Mononuclear cell (primary cell): ENCODE measurements around the gene TLR8. TPM values are rescaled to one million over a fixed set of nuclear protein-coding genes. Genes with fewer than 3 reads are reported as not detected.

Source experiments
- H3K27me3 ChIP-seq: 2 replicates; pipeline ENCODE4 v1.6.0; 2011; ENCODE audit warnings: low read length, control low read depth; ENCODE audit not compliant: insufficient read depth
- H3K4me1 ChIP-seq: 2 replicates; pipeline ENCODE4 v1.5.1; 2011; ENCODE audit warnings: mild to moderate bottlenecking, low read length, control low read depth; ENCODE audit not compliant: insufficient read depth
- H3K4me3 ChIP-seq: 2 replicates; pipeline ENCODE4 v1.5.1; 2011; ENCODE audit warnings: mild to moderate bottlenecking, low read length, moderate library complexity
- H3K9me3 ChIP-seq: 2 replicates; pipeline ENCODE4 v1.5.1; 2011; ENCODE audit warnings: low read depth, mild to moderate bottlenecking, control low read depth, low read length
- total RNA-seq: library from RNA; depleted of rRNA; stranded (reverse); fragments of >200 nt; gene quantifications from one replicate; pipeline ENCODE4 v1.2.3, GENCODE V29; 2012

TLR8 gene
- total RNA-seq, 1 donor: 18.4 TPM

GRCh38 chrX:12890467-12890866 lies 16.0 kb upstream of the TLR8 start:
- H3K4me3 ChIP-seq: no peak overlapping the region
- no peaks in the 10 kb centered on the region for H3K27me3 ChIP-seq
- H3K9me3 ChIP-seq: no peaks in the 10 kb centered on the region
- H3K4me1 ChIP-seq: peaks cover 43% of the 10 kb centered on the region

GRCh38 chrX:12891171-12891570 lies 15.2 kb upstream of the TLR8 start:
- Histone ChIP-seq H3K9me3 (no peaks in the 10 kb centered on the region), H3K4me1 (peaks cover 48% of the 10 kb centered on the region), H3K27me3 (no peaks in the 10 kb centered on the region), H3K4me3 (no peak overlapping the region)

- Histone ChIP-seq H3K9me3 (no peaks in the 10 kb centered on the region), H3K4me1 (peaks cover 54% of the 10 kb centered on the region), H3K4me3 (no peak overlapping the region), H3K27me3 (no peaks in the 10 kb centered on the region)
These were observed 14.4 kb upstream of the TLR8 start for GRCh38 chrX:12891915-12892506.

- peaks cover 61% of the 10 kb centered on the region for H3K4me1 ChIP-seq
These were observed 13.7 kb upstream of the TLR8 start for GRCh38 chrX:12892716-12893115.

GRCh38 chrX:12894074-12895030 lies 12.1 kb upstream of the TLR8 start:
- H3K4me1 ChIP-seq: peaks cover 67% of the 10 kb centered on the region
- H3K9me3 ChIP-seq: no peaks in the 10 kb centered on the region
- H3K4me3 ChIP-seq: no peak overlapping the region
- no peaks in the 10 kb centered on the region for H3K27me3 ChIP-seq

More at GRCh38 chrX:12892716-12893115, 13.7 kb upstream of the TLR8 start:
- Histone ChIP-seq H3K27me3 (no peaks in the 10 kb centered on the region), H3K9me3 (no peaks in the 10 kb centered on the region), H3K4me3 (no peak overlapping the region)

- H3K4me1 ChIP-seq: peaks cover 57% of the 10 kb centered on the region
- H3K9me3 ChIP-seq: no peaks in the 10 kb centered on the region
- H3K4me3 ChIP-seq: no peak overlapping the region
- H3K27me3 ChIP-seq: no peaks in the 10 kb centered on the region
These were observed 10.6 kb upstream of the TLR8 start for GRCh38 chrX:12895866-12896265.

GRCh38 chrX:12896935-12897334 lies 9.5 kb upstream of the TLR8 start:
- Histone ChIP-seq H3K27me3 (no peaks in the 10 kb centered on the region), H3K9me3 (no peaks in the 10 kb centered on the region), H3K4me1 (peaks cover 56% of the 10 kb centered on the region), H3K4me3 (no peak overlapping the region)

GRCh38 chrX:12898073-12898472 lies 8.3 kb upstream of the TLR8 start:
- H3K4me1 ChIP-seq: peaks cover 46% of the 10 kb centered on the region
- no peaks in the 10 kb centered on the region for H3K9me3 ChIP-seq
- H3K4me3 ChIP-seq: no peak overlapping the region
- H3K27me3 ChIP-seq: no peaks in the 10 kb centered on the region

GRCh38 chrX:12899506-12899905 lies 6.9 kb upstream of the TLR8 start:
- H3K4me3 ChIP-seq: no peak overlapping the region
- no peaks in the 10 kb centered on the region for H3K9me3 ChIP-seq
- peaks cover 47% of the 10 kb centered on the region for H3K4me1 ChIP-seq
- H3K27me3 ChIP-seq: no peaks in the 10 kb centered on the region

GRCh38 chrX:12901486-12901885 lies 4.9 kb upstream of the TLR8 start:
- Histone ChIP-seq H3K9me3 (no peaks in the 10 kb centered on the region), H3K4me1 (peaks cover 51% of the 10 kb centered on the region), H3K4me3 (no peak overlapping the region), H3K27me3 (no peaks in the 10 kb centered on the region)

GRCh38 chrX:12903646-12904045 lies 2.8 kb upstream of the TLR8 start:
- Histone ChIP-seq H3K4me3 (no peak overlapping the region), H3K27me3 (no peaks in the 10 kb centered on the region), H3K4me1 (peaks cover 32% of the 10 kb centered on the region), H3K9me3 (no peaks in the 10 kb centered on the region)

- peaks cover 30% of the 10 kb centered on the region for H3K4me1 ChIP-seq
- no peaks in the 10 kb centered on the region for H3K27me3 ChIP-seq
- peak overlapping the region; percentile 24 for H3K4me3 ChIP-seq
- H3K9me3 ChIP-seq: no peaks in the 10 kb centered on the region
These were observed 4.2 kb downstream of the TLR8 start for GRCh38 chrX:12910423-12911121.

- H3K27me3 ChIP-seq: no peaks in the 10 kb centered on the region
- H3K4me3 ChIP-seq: peak overlapping the region; percentile 18
- H3K4me1 ChIP-seq: peaks cover 28% of the 10 kb centered on the region
- no peaks in the 10 kb centered on the region for H3K9me3 ChIP-seq
These were observed 4.7 kb downstream of the TLR8 start for GRCh38 chrX:12911122-12911470.

- Histone ChIP-seq H3K4me3 (no peak overlapping the region), H3K4me1 (peaks cover 32% of the 10 kb centered on the region), H3K9me3 (no peaks in the 10 kb centered on the region), H3K27me3 (no peaks in the 10 kb centered on the region)
These were observed 6.5 kb downstream of the TLR8 start for GRCh38 chrX:12912791-12913482.

GRCh38 chrX:12917753-12918152 lies 11.3 kb downstream of the TLR8 start:
- no peaks in the 10 kb centered on the region for H3K9me3 ChIP-seq
- H3K4me1 ChIP-seq: peaks cover 8% of the 10 kb centered on the region
- no peaks in the 10 kb centered on the region for H3K27me3 ChIP-seq
- no peak overlapping the region for H3K4me3 ChIP-seq
